ENCODE data around the gene SRSF11. TPM values are rescaled to one million over a fixed set of nuclear protein-coding genes. Genes with fewer than 3 reads are reported as not detected.

SRSF11 gene, protein sequence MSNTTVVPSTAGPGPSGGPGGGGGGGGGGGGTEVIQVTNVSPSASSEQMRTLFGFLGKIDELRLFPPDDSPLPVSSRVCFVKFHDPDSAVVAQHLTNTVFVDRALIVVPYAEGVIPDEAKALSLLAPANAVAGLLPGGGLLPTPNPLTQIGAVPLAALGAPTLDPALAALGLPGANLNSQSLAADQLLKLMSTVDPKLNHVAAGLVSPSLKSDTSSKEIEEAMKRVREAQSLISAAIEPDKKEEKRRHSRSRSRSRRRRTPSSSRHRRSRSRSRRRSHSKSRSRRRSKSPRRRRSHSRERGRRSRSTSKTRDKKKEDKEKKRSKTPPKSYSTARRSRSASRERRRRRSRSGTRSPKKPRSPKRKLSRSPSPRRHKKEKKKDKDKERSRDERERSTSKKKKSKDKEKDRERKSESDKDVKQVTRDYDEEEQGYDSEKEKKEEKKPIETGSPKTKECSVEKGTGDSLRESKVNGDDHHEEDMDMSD
- polyA plus RNA-seq (2012; ENCODE audit: insufficient read length, low read depth): 111 TPM

- TF ChIP-seq TAF1 (IDR thresholded peaks at IDR 0.05; ENCODE audit: borderline replicate concordance, insufficient read depth, low read length) (peak; percentile 79; the same call in 1 of the 2 replicates), POLR2AphosphoS5 (IDR thresholded peaks at IDR 0.05; ENCODE audit: low read depth, low read length) (peak; percentile 98), REST (IDR thresholded peaks at IDR 0.05; ENCODE audit: insufficient read depth in 1 of 2, low read depth in 2 of 2, low read length in 2 of 2) (no peak; a peak in 1 of 4 replicates), FOXP2 (optimal IDR thresholded peaks at IDR 0.05; ENCODE audit: borderline replicate concordance, extremely low read depth, extremely low read length, insufficient read depth) (peak; percentile 88), SIN3A (IDR thresholded peaks at IDR 0.05; ENCODE audit: borderline replicate concordance, insufficient read depth, low read length) (peak; percentile 88)
Measured at GRCh38 chr1:70221238-70222121, at the start of gene SRSF11. SRSF11 (plus strand) TSS chr1:70221380; CDS start chr1:70221637, 257 bp downstream.

GRCh38 chr1:70171512-70171911 lies 49.7 kb upstream of the SRSF11 start:
- TF ChIP-seq FOXP2 (optimal IDR thresholded peaks at IDR 0.05; ENCODE audit: borderline replicate concordance, extremely low read depth, extremely low read length, insufficient read depth): no peak
- TF ChIP-seq REST (IDR thresholded peaks at IDR 0.05; ENCODE audit: insufficient read depth in 1 of 2, low read depth in 2 of 2, low read length in 2 of 2): no peak
- no peak for TF ChIP-seq SIN3A (IDR thresholded peaks at IDR 0.05; ENCODE audit: borderline replicate concordance, insufficient read depth, low read length)

GRCh38 chr1:70188522-70188921 lies 32.7 kb upstream of the SRSF11 start:
- no peak for TF ChIP-seq POLR2AphosphoS5 (IDR thresholded peaks at IDR 0.05; ENCODE audit: low read depth, low read length)
- TF ChIP-seq FOXP2 (optimal IDR thresholded peaks at IDR 0.05; ENCODE audit: borderline replicate concordance, extremely low read depth, extremely low read length, insufficient read depth): no peak
- TF ChIP-seq SIN3A (IDR thresholded peaks at IDR 0.05; ENCODE audit: borderline replicate concordance, insufficient read depth, low read length): no peak
- TF ChIP-seq REST (IDR thresholded peaks at IDR 0.05; ENCODE audit: insufficient read depth in 1 of 2, low read depth in 2 of 2, low read length in 2 of 2): no peak
- no peak for TF ChIP-seq TAF1 (IDR thresholded peaks at IDR 0.05; ENCODE audit: borderline replicate concordance, insufficient read depth, low read length)

- TF ChIP-seq FOXP2 (optimal IDR thresholded peaks at IDR 0.05; ENCODE audit: borderline replicate concordance, extremely low read depth, extremely low read length, insufficient read depth) (no peak), SIN3A (IDR thresholded peaks at IDR 0.05; ENCODE audit: borderline replicate concordance, insufficient read depth, low read length) (no peak), REST (IDR thresholded peaks at IDR 0.05; ENCODE audit: insufficient read depth in 1 of 2, low read depth in 2 of 2, low read length in 2 of 2) (no peak), POLR2AphosphoS5 (IDR thresholded peaks at IDR 0.05; ENCODE audit: low read depth, low read length) (no peak), TAF1 (IDR thresholded peaks at IDR 0.05; ENCODE audit: borderline replicate concordance, insufficient read depth, low read length) (no peak)
Measured at GRCh38 chr1:70190180-70190579, 31.0 kb upstream of the SRSF11 start.
